HG03457 (cell line): ENCODE data around the gene TSPEAR.
"Not testable (repeated sequence)": the region's sequence is repeated elsewhere in the genome, so short reads cannot be mapped to it uniquely, and the experiment has no call there.

ENCODE experiments used
- ATAC-seq: cut with Tn5 transposase; IDR thresholded peaks from one replicate; pipeline ENCODE4 v1.9.1; 2021; ENCODE audit warnings: moderate number of reproducible peaks; ENCODE audit not compliant: unreplicated experiment

TSPEAR gene

DNA sequence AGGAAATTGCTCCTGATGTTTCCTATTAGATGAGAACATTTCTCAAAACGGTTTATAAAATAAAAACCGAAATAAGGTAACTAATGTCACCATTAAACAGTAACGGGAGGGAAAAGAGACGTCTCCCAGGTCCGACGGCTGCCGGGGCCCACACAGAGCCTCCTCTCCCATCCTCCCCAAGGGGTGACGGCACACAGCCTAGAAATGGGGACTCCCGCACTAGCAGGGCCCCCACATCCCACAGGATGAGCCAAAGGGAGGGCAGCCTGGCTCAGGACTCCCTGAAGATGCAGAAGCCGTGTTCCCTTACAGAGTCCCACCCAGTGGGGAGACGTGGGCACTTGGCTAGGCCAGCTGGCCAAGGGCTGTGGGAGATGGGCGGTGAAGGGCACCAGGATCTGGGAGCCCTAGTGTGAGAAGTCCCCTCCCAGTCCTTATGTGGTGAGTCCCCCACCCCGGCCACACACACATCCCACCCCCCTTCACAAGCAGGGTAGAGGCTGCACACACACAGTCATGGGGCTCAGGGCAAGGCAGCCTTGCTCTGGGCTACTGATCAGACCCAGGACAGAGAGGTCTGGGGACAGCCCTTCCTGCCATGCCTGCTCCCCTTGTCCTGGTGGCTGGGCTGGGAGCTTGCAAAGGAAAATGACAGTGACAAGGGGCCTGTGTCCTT is 156.0 kb downstream of the TSPEAR start:
- no peak for ATAC-seq

- ATAC-seq: no peak
These were observed 158.7 kb downstream of the TSPEAR start for GRCh38 chr21:44552681-44553080.

GRCh38 chr21:44552136-44552535 is 159.2 kb downstream of the TSPEAR start:
- ATAC-seq: no peak

GRCh38 chr21:44551340-44551961 is 159.9 kb downstream of the TSPEAR start, which contains the start of gene KRTAP10-2:
Gene KRTAP10-2 (minus strand): TSS chr21:44551505. CDS start chr21:44551458, 47 bp downstream.
- ATAC-seq: no peak

DNA sequence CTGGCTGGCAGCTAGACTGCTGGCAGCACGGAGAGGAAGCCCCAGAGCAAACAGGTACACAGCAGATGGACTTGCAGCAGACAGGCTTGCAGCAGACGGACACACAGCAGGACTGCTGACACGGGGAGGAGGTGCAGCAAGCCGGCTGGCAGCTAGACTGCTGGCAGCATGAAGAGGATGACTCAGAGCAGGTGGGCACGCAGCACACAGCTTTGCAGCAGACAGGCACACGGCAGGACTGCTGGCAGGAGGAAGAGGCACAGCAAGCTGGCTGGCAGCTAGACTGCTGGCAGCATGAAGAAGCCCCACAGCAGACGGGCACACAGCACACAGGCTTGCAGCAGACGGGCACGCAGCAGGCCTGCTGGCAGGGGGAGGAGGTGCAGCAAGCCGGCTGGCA is 160.6 kb downstream of the TSPEAR start:
- no peak for ATAC-seq

DNA sequence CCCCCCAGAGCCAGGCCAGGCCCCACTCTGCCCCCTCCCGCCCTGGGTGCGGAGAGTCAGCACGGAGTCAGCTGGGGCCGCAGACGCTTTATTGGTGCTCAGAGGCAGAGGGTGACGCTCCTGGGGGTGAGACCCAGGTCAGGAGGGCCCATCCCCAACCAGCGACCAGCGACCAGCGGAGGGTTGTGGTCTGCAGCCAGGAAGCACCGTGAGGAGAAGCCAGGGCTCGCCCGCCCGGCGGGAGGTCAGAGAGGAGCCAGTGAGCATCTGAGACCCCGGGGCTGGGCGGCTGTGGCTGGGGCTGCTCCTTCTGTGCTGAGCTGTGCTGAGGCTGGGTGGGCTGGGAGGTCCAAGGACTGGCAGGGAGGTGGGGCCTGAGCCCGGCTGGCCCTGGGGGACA is 161.1 kb downstream of the TSPEAR start:
- not testable (repeated sequence) for ATAC-seq

GRCh38 chr21:44549525-44550211 is 161.7 kb downstream of the TSPEAR start:
- ATAC-seq: no peak

GRCh38 chr21:44548922-44549321 is 162.4 kb downstream of the TSPEAR start:
- ATAC-seq: no peak

DNA sequence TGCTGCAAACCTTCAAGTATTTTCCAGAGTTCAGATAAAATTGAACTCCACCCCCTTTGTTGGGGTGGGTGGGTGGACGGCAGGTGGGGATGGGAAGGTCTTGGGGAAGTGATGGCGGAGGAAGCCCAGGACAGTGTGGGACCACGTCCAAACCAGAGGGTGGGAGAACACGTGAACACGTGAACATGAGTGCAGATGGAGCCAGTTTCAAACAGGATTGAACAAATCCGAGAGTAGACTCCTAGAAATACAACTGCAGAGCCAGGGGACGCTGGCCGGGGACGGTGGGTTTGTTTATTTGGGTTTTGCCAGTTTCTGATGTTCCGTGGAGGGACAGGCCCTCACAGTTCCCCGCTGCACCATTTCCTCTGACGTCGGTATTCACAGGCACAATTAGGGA is 163.0 kb downstream of the TSPEAR start:
- ATAC-seq: no peak

GRCh38 chr21:44547656-44548331 is 163.6 kb downstream of the TSPEAR start:
- no peak for ATAC-seq

GRCh38 chr21:44544566-44544965 is 166.8 kb downstream of the TSPEAR start:
- ATAC-seq: no peak

GRCh38 chr21:44542716-44543115 is 168.7 kb downstream of the TSPEAR start:
- no peak for ATAC-seq

DNA sequence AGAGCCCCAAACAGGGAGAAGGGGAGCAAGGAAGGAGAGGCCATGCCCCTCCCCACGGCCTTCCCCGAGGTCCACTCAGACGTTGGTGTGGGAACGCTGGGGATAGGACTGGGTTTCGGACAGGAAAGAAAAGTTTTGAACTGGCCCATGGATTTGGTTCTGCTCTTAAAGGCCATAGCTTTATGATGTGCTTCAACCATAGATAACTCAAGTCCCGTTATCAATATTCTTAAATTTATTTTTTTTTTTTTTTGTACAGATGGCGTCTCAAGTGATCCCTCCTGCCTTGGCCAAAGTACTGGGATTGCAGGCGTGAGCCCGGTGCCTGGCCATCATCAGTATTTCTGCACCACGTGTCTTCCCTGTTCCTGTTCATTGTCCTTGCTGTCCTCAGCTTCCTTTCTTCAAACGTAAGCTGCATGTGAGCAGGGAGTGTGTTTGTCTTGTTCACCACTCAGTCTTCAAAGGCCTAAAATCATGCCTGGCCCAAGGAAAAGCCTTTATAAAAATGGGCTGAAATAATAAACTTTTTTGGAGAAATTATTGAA is 170.6 kb downstream of the TSPEAR start:
- no peak for ATAC-seq

GRCh38 chr21:44539991-44540666 is 171.2 kb downstream of the TSPEAR start, which contains the start of gene KRTAP10-1:
Gene KRTAP10-1 (minus strand): TSS chr21:44540195. CDS start chr21:44540150, 45 bp downstream.
- ATAC-seq: no peak

GRCh38 chr21:44539046-44539445 is 172.3 kb downstream of the TSPEAR start:
- ATAC-seq: no peak

GRCh38 chr21:44537930-44538911 is 173.2 kb downstream of the TSPEAR start:
- ATAC-seq: no peak

DNA sequence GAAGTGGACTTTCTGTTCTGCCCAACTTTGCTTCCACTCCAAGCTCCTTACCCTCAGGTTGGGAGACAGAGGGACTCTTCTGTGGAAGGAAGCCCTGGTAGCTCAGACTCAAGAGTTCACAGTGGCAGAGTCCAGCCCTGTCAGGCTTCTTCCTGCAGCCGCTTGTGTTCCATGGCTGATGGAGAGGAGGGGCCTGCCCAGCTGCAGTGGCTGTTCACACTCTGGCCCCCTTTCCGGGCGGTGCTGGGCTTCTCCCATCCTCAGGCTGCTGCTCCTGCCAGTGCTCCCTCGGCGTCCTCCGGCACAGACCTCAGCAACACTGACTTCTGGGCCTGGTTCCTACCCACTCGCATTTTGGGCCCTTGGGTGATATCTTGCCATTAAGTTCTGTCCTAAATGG is 175.4 kb downstream of the TSPEAR start:
- ATAC-seq: no peak

DNA sequence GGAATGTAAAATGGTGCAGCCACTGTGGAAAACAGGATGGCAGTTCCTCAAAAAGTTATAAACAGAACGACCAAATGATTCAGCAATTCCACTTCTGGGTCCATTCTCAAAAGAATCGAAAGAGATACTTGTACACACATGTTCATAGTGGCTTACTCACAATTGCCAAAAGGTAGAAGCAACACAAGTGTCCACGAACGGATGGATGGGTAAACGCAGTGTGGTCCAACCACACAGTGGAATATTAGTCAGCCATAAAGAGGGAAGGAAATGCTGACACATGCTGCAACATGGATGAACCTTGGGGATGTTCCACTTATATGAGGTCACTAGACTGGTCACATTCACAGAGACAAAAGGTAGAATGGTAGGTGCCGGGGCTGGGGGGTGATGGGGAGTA is 176.7 kb downstream of the TSPEAR start:
- no peak for ATAC-seq

DNA sequence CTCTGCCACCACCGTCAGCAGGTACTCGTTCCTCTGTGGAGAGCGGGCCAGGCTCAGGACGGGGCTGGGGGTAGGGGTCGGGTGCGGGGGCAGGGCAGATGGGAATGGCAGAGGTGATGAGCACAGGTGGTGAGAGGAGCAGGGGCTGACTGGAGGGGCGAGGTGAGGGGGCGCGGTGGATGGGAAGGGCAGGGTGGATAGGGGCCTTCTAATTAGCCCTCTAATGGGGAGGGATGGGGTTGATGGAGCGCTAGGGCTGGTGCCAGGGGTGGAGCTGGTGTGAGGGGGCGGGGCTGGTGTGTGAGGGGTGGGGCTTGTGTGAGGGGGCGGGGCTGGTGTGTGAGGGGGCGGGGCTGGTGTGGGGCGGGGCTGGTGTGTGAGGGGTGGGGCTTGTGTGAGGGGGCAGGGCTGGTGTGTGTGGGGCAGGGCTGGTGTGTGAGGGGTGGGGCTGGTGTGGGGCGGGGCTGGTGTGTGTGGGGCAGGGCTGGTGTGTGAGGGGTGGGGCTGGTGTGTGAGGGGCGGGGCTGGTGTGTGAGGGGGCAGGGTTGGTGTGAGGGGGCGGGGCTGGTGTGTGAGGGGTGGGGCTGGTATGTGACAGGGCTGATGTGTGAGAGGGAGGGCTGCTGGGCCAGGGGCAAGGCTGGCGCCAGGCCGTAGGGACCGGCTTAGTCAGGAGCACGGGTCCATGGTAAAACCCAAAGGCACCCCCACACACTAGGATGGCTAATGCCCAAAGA is 177.3 kb downstream of the TSPEAR start:
- ATAC-seq: no peak
